GM18907 (cell line): ENCODE results near the gene SBK1.

ENCODE experiments used
- ATAC-seq: cut with Tn5 transposase; IDR thresholded peaks from one replicate; pipeline ENCODE4 v1.9.1; 2021; ENCODE audit warnings: mild to moderate bottlenecking, moderate library complexity; ENCODE audit not compliant: unreplicated experiment

Gene SBK1

DNA sequence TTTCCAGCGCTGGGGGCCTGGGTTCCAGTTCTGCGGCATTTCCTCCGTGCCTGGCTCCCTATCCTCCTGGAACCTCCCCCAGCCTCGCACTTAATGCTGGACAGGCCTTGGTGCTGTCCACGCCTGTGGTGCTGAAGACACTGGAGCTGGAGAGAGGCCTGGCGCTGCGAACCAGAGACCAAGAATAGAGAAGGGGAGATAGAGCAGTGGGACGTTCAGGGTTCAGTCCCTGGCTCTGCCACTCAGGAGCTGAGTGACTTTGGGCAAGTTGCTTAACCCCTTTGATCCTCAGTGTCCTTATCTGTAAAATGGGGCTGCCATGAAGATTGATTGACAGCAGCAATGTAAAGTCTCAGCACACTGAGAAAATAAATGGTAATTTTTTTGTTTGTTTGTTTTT, 11.9 kb downstream of the SBK1 start:
- ATAC-seq, result no peak

DNA sequence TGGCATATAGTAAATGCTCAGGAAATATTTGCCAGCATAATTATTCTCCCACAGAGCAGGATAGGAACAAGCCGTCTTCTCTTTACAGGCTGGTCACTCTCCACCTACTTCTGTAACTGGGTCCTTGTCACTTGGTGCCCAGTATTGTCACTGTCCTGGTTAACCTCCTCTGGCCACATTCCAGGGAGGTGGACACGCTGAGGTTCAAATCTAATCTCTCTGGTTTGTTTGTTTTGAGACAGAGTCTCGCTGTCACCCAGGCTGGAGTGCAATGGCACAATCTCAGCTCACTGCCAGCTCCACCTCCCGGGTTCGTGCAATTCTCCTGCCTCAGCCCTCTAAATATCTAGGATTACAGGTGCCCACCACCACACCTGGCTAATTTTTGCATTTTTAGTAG, 15.6 kb downstream of the SBK1 start:
- no peak for ATAC-seq

DNA sequence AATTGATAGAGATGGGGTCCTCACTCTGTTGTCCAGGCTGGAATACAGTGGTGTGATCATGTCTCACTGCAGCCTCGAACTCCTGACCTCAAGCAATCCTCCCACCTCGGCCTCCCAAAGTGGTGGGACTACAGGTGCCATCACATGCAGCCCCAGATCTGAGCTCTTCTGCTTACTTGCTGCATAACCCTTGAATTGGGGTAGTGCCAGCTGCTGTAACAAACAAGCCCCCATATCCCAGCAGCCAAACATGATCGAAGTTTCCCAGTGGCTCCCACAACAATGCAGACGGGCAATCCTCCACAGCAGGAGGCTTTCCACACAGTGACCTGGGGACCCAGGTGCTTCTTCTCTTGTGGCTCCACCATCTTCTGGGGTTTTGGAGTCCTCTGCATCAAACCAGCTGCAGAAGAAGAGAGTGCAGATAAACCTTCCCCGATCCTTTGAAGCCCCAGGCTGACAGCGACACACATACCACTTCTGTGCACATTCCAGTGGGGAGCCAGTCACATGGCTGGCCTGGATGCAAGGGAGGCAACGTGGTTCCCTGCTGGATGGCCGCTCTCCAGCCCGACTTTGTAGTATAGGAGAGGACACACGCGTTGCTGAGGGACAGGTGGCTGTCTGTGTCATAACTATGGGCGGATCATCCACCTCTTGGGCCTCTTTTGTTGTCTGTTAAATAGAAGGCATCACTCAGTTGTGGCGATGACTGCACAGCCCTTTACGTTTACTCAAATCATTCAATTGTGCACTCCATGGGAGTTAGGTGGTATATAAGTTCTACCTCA, 16.7 kb downstream of the SBK1 start:
- ATAC-seq, result no peak

DNA sequence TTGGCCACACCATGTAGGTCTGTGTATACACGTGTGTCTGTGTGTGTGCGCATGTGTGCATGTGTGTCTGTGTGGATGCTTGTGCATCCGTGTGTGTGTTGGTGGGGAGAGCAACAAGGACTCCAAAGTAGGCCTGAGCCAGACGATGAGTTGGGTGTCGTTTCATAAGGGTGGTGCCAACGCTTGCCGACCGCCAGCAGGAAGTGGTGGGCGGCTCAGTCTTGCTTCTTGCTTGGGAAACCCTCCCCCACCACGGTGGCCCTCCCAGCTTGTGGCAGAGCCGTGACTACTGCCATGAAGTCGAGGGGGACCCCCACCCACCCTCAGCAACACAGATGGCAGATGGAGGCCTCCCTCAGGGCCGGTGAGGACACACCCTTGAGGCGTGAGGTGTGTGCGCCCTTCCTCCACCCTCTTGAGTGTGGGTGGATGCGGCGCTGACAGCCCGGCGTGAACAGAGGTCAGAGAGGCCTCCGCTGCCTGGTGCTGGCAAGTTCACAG, 17.5 kb downstream of the SBK1 start:
- ATAC-seq, result no peak

DNA sequence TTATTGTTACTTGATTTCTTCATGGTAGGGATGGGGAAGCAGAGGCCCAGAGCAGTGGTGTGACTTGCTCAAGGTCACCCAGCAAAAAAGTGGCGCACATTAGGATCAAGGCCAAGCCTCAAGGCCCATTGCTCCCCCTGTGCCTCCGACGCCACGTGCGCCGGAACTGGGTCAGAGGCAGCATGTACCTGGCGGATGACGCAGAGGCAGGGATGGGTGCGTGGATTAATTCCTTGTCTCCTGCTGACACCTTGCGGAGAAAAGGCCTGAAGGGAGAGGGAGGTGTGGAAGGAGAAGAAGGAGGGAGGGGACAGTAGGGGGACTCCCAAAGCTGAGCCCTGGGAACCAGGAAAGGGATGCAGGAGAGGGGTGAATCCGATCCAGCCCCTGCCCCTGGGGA, 18.5 kb downstream of the SBK1 start:
- ATAC-seq, result no peak

DNA sequence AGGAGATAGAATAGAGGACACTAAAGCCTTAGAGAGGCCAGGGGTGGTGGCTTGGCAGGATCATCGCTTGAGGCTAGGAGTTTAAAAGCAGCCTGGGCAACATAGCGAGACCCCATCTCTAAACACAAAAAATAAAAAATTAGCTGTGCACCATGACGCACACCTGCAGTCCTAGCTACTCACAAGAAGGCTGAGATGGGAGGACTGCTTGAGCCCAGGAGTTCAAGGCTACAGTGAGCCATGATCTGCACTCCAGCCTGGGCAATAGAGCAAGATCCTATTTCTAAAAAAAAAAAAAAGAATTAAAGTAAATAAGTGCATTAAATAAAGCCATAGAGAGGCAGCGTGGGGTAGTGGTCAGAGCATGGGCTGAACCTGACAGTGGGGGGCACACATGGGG, 19.1 kb downstream of the SBK1 start:
- ATAC-seq, result no peak

DNA sequence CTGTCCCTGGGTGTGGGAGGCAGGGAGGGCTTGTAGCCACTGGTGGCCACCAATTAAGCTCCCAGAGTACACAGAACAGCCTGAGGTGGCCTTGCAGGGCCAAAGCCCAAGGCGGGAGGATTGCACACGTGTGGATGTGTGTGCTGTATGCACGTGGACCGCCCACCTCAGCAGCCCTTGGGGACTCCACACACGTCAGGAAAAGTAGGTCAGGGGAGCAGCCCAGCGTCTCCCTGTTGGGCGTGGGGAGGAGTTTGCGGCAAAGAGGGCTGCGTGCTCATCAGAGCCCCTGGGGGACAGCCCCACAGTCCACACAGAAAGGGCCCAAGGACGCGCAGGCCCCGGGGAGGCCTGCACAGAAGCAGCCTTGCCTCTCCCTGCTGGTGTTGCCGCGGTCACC, 19.6 kb downstream of the SBK1 start:
- ATAC-seq, result no peak

DNA sequence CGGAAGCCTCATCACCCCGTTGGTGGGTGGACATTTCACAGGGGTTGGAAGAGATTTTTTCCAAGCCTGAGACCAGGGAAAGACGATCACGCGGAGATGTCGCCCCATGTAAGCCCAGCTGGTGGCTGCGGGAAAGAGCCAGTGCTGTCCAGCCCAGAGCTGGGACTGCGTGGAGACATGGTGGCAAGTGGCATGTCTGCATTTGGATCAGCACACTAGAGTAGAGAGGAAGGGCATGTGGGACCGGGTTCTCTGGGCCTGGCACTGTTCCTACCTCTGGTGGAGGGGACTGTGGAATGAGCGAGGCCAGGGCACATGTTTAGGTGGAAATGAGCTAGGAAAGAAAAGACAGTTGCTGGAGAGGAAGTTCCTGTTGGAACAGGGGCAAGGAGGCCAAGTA, 20.0 kb downstream of the SBK1 start:
- no peak for ATAC-seq

DNA sequence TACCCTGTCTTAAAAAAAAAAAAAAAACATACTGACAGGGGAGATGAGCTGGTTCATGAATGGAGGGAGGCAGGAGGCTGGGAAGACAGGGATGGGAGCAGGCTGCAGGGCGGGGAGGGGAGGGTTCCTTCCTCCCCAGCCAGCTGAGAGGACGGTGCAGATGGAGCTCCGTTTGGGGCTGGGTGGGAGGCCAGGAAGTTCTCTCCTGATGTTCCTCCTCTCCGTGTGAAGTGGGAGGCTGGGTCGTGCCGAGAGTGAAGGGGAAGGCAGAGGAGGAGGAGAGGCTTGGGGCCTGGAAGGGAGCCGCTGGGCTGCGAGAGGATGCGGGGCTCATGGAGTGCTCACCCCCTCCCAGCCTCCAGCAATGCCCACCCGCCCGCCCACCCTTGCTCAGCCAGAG, 21.3 kb downstream of the SBK1 start:
- ATAC-seq, result no peak

DNA sequence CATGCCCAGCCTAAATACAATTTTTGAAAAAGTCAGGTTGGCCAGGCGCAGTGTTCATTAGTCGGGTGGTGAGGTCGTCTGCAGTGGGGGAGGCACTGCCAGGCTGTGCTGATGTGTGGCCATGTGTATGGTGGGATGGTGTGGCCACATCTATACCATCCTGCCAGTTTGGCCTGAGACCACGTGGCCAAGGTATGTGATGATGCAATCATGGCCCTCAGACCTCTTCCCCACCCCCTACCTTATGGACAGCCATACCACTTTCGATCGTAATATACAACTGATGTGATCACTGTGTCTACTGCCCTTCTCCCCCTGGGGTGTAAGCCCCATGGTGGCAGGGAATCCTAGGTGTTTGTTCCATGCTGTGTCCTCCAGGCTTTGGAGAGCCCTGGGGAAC, 23.7 kb downstream of the SBK1 start:
- no peak for ATAC-seq

DNA sequence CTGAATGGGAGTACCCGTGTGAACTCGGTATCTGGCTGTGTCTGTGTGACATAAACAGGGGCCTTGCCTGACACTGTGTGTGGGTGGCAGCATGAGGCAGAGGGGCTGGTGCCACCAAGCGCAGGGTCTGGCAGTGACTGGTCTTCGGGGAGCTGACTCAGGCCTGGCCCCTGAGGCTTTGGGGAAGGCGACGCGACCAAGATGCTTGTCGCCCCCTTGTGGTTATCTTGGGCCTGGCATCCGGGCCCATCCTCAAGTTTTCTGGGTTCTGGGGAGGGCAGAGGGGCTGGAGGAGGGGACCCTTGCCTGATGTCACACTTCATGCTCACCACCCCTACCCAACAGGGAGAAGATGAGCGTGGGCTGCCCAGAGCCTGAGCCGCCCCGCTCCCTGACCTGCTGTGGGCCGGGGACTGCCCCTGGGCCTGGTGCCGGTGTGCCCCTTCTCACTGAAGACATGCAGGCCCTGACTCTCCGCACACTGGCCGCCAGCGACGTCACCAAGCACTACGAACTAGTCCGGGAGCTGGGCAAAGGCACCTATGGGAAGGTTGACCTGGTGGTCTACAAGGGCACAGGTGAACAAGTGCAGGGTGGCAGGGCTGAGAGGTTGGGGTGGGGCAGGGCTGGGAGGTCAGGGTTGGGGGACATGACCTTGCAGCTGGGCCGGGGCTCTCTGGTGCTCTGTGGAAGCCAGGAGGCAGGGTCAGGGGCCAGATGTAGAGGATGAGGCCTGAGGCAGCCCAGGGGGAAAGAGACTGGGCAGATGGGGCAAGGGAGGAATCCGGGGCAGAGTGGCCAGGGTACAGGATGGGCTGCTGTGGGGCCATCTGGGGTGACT, 24.9 kb downstream of the SBK1 start:
- no peak for ATAC-seq

DNA sequence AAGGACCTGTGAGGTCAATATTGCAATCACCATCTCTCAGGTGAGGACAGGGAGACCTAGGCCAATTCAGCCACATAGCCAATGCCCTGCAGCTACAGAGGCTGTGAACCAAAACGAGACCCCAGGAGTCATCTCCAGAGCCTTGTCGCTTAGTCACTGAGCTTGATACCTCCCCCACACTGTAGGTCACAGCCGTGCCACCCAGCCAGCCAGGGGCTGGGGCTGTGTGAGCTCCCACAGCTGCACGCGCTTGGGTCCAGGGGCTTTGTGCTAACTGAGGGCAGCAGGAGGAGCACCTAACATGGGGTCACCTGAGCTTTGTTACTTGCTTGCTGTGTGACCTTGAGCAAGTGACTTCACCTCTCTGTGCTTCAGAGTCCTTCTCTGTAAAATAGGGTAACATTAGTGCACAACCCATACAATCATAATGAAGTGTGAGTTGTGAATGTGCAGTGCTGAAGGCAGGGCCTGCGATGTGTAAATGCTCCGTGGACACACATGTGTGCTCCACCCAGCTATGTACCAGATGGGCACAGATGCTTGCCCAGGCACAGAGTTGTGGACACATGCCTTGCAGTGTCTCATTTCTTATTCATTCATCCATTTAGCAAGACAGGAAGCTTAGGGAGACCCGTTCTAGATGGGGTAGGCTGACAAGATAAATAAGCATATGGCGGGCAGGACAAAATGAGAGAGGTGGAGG, 25.9 kb downstream of the SBK1 start:
- ATAC-seq, result no peak

DNA sequence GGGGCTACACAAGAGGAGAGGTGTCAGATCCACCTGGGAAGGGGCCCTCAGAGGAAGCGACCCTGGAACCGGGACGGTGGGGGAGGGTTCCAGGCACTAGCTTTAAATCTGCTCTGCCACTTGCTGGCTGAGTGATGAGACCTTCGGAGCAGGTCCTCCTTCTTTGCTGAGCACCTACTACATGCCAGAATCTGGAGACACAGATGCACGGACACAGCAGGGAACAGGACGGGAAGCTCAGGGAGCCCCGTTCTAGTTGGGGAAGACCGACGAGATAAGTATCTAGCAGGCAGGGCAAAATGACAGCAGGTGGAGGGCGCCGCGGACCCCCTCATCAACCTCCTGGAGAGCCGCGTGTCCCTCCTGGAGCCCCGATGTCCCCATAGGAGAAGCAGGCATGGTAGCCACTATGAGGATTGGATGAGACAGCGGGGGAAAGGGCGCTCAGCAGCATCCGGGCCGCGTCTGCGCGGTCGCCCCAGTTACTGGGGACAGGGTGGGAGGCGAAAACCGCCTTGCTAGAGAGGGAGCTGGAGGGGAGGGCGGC, 27.2 kb downstream of the SBK1 start:
- no peak for ATAC-seq

DNA sequence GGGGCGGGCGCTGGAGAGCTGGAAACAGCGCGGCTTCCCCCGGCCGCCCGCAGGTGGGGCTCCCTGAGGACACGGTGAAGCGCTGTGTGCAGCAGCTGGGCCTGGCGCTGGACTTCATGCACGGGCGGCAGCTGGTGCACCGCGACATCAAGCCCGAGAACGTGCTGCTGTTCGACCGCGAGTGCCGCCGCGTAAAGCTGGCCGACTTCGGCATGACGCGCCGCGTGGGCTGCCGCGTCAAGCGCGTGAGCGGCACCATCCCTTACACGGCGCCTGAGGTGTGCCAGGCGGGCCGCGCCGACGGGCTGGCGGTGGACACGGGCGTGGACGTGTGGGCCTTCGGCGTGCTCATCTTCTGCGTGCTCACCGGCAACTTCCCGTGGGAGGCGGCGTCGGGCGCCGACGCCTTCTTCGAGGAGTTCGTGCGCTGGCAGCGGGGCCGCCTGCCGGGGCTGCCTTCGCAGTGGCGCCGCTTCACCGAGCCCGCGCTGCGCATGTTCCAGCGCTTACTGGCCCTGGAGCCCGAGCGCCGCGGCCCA, 27.8 kb downstream of the SBK1 start:
- ATAC-seq, result no peak

DNA sequence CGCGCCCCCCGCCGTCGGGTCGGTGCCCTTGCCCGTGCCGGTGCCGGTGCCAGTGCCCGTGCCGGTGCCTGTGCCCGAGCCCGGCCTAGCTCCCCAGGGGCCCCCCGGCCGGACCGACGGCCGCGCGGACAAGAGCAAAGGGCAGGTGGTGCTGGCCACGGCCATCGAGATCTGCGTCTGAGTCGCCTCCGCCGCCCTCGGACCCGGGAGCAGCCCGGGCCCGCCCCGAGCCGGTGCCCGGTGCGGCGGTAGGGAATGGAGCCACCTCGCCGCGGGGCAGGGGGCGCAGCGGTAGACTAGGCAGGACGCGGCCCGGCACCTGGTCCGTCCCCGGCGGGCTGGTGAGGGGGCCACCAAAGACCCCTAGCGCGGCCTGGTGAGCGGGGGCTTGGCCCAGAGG, 28.4 kb downstream of the SBK1 start:
- ATAC-seq, result no peak

DNA sequence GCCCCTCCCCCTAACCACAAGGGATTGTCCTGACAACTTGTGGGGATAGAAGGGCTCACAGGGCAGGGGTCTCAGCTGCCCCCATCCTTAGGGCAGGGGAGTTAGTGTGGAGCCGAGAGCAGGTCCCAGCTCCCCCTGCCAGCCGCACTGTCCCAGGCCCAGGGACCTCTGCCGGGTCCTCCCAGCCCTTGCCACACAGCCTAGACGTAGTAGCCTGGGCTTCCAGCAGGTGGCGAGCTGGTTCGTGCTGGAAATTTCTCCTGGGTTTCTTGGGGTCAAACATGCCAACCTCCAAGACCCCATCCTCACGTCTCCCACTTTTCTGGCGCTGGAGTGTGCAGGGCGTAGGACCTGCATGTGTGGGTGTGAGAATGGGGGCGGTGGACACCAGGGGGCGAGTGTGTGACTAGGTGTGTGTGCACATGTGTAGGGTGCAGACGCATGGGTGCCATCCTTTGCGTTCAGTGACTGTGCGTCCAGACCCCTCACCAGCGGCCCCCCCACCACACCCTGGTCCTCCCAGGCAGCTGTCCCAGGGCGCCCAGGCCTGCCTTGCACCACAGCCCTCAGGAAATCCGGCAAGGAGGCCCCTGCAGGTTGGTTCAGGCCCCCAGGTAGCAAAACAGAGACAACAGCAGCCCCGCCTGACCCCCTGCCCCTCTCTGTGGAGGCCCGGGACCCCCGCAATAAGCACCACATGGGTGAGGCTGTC, 29.5 kb downstream of the SBK1 start:
- no peak for ATAC-seq

DNA sequence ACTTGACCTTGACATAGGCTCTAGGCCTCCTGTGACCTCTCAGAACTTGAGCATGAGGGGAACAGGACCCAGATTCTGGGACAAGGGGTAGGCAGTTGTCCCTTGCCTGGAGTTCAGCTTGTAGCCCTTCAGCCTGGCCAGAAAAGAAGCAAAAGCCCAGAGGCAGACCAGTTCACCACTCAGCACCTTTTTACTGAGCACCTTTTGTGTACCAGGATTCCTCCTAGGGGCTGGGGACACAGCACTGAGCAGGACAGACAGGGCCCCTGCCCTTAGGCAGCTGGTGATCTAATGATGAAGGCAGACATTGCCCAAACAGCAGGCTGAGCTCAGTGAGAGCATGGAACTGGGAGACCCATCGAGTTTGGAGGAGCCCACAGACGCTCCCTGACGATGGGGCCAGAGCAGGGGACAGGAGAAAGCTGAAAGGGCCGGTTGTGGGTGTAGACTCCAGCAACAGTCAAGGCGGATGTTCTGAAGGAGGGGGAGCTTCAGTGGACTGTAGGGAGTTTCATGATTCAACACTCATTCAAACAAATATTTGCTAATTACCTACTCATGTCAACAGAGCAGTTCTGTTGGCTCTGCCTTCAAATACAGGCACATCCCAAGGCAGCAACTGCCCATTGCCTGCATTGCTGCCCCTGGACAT, 32.0 kb downstream of the SBK1 start:
- no peak for ATAC-seq

DNA sequence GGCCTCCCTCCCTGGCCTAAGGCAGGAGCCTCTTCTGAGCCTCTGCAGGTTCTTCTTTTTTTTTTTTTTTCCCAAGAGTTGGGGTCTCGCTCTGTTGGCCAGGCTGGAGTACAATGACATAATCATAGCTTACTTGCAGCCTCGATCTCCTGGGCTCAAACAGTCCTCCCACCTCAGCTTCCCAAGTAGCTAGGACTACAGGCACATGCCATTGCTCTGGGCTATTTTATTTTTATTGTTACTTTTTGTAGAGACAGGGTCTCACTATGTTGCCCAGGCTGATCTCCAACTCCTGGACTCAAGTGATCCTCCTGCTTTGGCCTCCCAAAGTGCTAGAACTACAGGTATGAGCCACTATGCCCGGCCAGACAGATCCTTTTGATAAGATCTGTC, 32.6 kb downstream of the SBK1 start:
- no peak for ATAC-seq

DNA sequence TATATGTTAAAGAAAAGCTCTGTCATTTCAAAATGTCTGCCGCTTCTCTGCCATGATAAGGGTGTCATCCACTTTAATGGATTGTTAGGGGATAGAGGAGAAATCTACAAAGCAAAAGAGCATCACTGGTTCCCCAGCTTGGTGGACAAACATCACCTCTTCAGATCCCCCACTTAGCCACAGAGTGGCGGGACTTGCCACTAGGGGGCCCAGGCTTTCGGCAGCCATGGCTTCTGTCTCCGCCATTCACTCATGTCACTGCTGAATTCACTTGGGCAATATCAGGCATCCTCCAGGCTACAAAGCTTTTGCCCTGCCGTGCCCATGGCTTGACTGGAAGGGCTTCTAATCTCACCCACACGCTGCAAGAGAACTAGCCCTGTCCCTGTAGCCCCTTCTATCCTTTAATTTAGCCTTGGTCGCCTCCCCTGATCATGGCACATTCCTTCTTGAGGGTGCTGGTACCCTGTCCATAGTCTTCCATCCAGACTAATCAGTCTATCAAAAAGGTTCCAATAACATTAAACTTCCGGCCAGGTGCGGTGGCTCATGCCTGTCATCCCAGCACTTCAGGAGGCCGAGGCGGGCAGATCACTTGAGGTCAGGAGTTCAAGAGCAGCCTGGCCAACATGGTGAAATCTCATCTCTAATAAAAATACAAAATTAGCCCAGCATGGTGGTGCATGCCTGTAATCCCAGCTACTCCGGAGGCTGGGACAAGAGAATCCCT, 34.7 kb downstream of the SBK1 start:
- ATAC-seq, result peak; percentile 56
